GM13976 (cell line): ENCODE measurements around the gene SPRN.
A peak's percentile ranks its signal among the peaks of the same experiment; 100 is the strongest.
"Not testable (repeated sequence)": the region's sequence is repeated elsewhere in the genome, so short reads cannot be mapped to it uniquely, and the experiment has no call there.

Experiments used
- DNase-seq: peaks from one replicate; pipeline ENCODE4 v3.0.0; 2012; ENCODE audit warnings: low spot score
- in situ Hi-C: fragments of 300-500 bp; cut with MboI; formaldehyde crosslinking; loops from one replicate; pipeline ENCODE4 v1.12.0; 2022; ENCODE audit warnings: low sequenced_read_pairs, mixed read lengths, inconsistent platforms; ENCODE audit not compliant: unreplicated experiment
- TF ChIP-seq, protein P1 (sequence below): IDR thresholded peaks from 2 replicates; pipeline ENCODE4 v1.5.1; 2012; ENCODE audit warnings: borderline replicate concordance, mild to moderate bottlenecking; ENCODE audit not compliant: insufficient read depth; ENCODE audit errors: extremely low read depth, missing control alignments, control extremely low read depth

SPRN gene

DNA sequence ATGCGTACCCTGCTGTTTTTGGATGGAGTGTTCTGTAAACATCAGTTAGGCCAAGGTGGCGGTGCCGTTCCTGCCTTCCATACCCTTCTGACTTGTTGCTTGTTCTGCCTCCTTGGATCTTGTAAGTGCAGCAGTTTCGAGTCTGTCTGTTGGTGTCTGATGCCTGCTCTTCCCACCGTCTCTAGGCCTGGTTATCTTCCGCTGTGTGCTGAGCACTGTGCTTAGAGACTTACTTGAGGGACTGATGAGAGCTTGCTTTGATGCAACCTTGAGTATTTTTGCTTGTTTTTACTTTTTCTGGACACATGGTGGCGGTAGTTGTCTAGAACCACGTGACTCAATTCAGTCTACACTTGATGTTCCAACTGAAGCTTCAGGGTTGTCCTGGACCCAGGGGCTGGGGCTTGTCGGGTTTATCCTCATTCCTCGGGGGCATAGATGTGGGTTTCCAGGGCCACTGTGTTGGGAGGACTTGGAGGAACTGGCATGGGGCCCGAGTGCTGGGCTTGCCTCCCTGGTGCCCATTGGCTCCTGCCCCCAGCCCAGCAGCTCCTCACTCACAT is 14.4 kb upstream of the SPRN start:
- peak; percentile 70 for DNase-seq
- TF ChIP-seq, protein P1, sequence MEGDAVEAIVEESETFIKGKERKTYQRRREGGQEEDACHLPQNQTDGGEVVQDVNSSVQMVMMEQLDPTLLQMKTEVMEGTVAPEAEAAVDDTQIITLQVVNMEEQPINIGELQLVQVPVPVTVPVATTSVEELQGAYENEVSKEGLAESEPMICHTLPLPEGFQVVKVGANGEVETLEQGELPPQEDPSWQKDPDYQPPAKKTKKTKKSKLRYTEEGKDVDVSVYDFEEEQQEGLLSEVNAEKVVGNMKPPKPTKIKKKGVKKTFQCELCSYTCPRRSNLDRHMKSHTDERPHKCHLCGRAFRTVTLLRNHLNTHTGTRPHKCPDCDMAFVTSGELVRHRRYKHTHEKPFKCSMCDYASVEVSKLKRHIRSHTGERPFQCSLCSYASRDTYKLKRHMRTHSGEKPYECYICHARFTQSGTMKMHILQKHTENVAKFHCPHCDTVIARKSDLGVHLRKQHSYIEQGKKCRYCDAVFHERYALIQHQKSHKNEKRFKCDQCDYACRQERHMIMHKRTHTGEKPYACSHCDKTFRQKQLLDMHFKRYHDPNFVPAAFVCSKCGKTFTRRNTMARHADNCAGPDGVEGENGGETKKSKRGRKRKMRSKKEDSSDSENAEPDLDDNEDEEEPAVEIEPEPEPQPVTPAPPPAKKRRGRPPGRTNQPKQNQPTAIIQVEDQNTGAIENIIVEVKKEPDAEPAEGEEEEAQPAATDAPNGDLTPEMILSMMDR, result peak; percentile 11
- in situ Hi-C loops, result no loop called here

DNA sequence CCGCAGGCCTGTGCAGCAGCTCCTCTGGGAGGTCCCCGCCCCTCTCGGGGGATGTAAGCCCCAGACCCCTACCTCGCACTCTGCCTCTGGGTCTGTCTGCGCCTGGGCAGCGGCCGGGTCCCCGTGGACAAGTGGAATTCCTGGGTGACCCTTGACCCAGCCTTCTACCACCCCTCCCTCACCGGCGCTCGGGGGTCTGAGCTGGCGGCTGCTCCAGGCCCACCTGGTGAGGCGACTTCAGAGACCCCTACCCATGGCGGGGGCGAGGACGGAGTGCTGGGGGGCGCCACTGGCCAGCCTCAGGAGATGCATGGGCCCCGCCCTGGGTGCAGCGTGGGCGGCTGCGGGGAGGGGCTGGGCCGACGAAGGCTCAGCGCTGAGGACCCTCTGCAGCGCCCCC is 8.4 kb upstream of the SPRN start:
- DNase-seq, in situ Hi-C loops: not testable (repeated sequence)

DNA sequence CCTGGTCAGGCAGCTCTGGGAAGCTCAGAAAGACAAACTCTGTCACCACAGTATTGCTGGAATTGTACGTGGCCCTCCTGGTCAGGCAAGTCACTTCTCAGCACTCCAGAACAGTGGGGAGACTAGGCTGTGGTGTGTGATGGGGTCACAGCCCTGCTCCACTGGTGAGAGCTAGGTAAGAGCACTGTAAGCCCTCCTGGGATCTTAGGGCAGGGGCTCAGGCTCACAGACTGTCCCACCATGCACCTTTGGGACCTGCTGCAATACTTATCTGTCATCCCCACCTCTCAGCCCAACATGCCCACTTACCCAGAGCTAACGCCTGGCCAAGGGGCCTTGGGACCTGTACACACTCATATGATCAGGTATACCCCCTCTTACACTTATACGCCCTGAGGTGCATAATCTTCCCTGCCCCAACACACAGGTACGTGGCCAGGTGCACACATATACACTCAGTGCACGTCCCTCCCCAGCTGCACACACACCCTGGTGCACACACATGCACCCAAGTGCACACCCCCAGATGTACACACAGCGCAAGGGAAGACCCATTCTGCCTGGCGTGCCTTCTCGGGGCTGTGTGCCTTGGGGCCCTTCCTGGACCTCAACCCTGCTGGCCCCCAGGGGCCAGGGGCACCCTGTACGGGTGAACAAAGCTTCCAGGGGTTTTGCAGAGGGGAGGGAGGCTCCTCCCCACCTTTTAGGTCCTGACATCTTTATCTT is 7.6 kb upstream of the SPRN start:
- in situ Hi-C loops, DNase-seq: not testable (repeated sequence)

DNA sequence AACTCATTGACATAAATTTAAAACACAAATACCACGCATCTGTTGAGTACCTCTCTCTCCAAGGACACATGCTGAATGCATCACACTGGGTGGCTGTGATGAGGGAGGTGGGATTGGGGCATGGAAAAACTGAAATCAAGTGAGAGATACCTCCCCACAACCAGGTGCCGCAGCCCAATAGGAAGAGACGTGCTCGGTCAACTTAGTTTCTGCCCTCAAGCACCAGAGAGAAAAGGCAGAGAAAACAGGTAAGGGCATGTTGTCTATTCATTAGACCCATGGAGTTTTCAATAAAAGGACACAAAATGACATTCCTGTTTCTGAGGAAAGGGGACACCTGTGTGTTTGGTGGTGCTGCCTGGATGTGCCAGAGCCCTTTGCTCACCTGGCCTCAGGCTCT is 5.1 kb upstream of the SPRN start:
- in situ Hi-C loops, DNase-seq: not testable (repeated sequence)

DNA sequence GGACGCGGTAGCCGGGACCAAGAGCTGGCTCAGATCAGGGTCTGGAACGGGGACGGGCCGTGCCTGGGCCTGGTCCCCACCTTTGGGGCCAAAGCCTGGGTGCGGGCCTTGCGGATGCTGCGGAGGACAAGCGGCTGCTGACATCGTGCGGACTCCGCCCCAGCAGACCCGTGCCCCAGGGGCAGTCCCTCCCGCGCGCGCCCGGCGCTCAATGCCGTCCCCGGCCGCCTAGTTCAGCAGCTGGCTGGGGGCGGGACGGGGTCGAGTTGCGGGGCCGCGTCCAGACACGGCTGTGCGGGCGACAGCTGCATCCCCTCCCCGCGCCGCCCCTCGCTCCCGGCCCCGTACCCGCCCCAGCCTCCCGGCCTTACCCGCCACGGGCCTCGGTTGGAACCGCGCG is 323 bp downstream of the SPRN start:
- DNase-seq, in situ Hi-C loops: not testable (repeated sequence)

DNA sequence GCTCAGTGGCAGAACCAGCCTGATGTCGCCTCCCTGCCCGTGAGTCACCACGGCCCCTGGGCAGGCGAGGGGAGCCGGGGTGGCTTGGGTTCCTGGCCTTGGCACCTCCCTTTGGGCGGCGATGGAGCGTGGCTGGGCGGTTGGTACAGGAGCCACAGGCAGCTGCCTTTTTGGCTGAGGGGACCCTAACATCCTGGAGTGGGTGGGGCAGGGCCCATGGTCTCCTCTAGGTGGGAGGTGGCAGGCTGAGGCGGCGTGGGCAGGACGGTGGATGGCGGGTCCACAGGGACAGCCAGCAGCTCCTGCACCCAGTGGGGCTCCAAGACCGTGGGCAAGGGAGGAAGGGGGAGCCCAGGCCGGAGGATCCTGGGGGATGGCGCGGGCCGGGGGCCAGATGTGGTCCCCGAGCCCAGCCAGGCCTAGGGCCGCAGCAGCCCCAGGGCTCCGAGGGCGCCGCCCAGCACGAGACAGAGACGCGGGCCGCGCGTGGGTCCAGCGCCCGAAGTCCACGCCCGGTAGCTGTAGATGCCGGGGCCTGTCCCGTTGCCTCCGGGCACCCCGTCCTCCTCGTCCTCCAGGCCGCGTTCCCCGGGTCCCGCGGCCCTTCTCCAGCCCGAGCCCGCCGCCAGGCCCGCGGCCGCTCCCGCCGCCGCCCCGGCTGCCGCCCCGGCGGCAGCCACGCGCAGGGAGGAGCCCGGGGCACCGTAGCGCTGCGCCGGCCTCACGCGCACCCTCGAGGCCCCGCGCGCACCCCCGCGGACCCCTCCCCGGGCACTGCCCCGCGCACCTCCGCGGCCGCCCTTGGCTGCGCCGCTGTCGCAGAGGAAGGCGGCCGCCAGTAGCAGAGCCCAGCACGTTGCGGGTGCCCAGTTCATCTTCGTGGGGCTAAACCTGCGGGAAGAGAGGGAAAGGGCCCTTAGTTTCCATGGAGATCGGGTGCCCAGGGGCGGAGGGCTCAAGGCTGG is 1.3 kb downstream of the SPRN start:
- in situ Hi-C loops, result no loop called here
- TF ChIP-seq, protein P1, result no peak
- peak; percentile 40 for DNase-seq

DNA sequence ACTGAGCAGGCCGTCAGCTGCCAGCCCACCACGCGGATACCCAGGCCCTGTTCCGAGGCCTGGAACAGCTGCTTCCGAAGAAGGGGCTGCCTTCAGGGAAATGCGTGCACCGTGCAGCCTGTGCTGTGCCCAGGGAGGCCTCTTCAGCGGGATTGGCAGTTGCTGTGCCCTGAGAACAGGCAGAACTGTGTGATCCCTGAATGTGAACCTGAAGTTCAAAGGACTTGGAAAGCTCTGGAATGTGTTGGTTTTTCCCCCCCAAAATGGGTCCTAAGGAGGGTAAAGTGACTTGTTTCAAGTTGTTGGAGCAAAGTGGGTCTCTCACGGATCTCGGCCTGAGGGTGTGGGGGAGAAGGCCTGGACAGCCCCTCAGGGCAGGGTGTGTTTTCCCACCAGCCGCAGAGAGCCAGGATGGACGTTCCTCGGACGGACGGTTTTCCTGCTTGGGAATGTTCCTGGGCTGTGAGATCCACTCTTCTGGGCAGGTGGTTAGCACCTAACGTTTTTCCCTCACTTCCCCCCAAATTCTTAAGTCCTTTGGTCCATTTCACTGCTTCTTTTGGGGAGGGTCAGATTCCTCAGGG is 2.1 kb downstream of the SPRN start:
- DNase-seq, result peak; percentile 34
- TF ChIP-seq, protein P1, result no peak
- in situ Hi-C loops, result no loop called here

DNA sequence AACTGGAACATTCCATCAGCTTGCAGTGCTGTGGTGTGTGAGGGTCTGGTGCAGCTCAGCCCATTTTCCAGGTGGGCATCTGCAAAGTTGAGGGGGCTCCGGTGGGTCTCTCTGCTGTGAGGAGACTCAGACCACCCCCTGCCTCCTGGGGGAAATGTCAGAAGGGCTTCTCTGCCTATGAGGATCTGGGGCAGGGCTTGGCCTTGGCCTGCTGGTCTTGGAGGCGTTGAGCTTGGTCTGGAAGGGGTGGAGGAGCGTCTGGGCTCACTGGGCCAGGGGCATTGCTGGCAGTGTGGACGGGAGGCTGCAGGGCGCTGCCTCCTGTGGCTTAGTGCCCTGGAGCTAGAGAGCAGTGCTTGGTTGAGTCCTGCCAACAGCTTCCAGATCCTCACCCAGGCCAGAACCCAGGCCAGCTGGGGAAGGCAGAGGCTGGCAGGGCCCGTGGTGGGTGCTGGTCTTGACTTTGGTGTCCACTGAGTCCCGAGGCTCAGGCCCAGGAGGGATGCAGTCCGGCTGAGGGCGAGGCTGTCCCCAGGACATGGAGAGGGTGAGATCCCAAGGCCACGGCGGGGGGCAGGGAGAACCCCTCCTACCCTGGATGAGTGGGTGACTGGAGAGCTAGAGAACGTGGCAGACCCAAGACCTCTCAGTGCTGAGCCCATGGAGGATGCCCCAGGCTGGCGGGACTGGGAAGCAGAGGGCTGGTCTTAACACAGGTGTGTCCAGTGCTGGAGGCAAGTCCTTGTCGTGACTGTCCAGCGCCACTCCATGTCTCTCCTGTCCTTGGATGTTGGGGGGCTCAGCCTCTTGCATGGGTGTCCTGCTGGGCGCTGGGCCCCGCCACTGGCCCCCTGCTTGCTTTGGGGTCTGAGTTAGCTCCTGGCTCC is 2.8 kb downstream of the SPRN start:
- TF ChIP-seq, protein P1, result no peak
- DNase-seq, result peak; percentile 32
- in situ Hi-C loops, result no loop called here
